ENCODE results near the gene GOLIM4. TPM values are rescaled to one million over a fixed set of nuclear protein-coding genes. Genes with fewer than 3 reads are reported as not detected.

Gene GOLIM4
- total RNA-seq, 1 donor from 2014 or later, result 36.6 TPM

DNA sequence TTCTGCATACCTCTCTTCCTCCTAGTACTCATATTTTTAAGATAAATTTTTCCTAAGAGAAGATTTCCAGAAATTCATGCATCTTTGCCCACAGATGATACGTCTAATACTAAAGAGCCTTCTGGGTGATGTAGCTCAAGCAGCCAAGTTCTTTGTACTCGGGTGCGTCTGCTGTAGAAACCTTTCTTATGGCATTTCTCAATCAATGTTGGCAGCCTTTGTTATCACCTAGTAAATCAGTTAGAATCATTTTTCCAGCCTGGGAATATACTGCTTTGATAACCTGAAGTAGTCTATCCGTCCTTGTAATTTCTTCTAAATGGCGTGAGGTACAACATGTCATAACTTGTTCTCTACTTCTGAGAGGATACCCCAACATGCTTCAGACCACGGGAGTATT lies 104.5 kb downstream of the GOLIM4 start:
- TF ChIP-seq, protein P1, sequence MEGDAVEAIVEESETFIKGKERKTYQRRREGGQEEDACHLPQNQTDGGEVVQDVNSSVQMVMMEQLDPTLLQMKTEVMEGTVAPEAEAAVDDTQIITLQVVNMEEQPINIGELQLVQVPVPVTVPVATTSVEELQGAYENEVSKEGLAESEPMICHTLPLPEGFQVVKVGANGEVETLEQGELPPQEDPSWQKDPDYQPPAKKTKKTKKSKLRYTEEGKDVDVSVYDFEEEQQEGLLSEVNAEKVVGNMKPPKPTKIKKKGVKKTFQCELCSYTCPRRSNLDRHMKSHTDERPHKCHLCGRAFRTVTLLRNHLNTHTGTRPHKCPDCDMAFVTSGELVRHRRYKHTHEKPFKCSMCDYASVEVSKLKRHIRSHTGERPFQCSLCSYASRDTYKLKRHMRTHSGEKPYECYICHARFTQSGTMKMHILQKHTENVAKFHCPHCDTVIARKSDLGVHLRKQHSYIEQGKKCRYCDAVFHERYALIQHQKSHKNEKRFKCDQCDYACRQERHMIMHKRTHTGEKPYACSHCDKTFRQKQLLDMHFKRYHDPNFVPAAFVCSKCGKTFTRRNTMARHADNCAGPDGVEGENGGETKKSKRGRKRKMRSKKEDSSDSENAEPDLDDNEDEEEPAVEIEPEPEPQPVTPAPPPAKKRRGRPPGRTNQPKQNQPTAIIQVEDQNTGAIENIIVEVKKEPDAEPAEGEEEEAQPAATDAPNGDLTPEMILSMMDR (conservative IDR thresholded peaks at IDR 0.05), result no peak
- Mint-ChIP-seq H3K9me3 (no peaks in the 10 kb centered on the region), H3K27ac (no peak overlapping the region), H3K4me1 (ENCODE audit: unreplicated experiment) (no peaks in the 10 kb centered on the region), H3K36me3 (no peaks in the 10 kb centered on the region), H3K4me3 (no peak overlapping the region), H3K27me3 (peaks cover 4% of the 10 kb centered on the region)
- no peak for DNase-seq (ENCODE audit: extremely low spot score, unreplicated experiment)

DNA sequence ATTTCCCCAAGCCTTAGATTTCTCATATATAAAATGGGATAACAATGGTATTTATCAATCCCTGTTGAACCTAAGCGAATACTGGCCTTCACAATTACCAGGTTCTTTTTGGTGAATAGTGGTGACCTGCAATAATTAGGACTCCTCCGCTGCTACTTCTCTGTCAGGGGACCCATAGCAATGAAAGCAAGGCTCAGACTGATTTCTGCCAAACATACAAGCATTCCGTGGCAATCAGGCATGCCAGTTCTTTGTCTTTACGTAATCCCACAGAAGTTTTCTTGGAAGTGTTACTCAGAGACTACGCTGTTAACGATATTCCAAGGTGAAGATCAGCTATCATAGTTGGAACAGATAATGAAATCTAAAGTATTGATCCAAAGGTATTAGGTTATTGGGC lies 105.7 kb downstream of the GOLIM4 start:
- Mint-ChIP-seq H3K27ac (no peak overlapping the region), H3K36me3 (no peaks in the 10 kb centered on the region), H3K27me3 (peaks cover 4% of the 10 kb centered on the region), H3K4me3 (no peak overlapping the region), H3K4me1 (ENCODE audit: unreplicated experiment) (no peaks in the 10 kb centered on the region), H3K9me3 (no peaks in the 10 kb centered on the region)
- no peak for DNase-seq (ENCODE audit: extremely low spot score, unreplicated experiment)
- TF ChIP-seq, protein P1 (conservative IDR thresholded peaks at IDR 0.05), result no peak

- Mint-ChIP-seq H3K4me1 (ENCODE audit: unreplicated experiment) (no peaks in the 10 kb centered on the region), H3K9me3 (no peaks in the 10 kb centered on the region), H3K36me3 (no peaks in the 10 kb centered on the region), H3K27ac (no peak overlapping the region), H3K4me3 (no peak overlapping the region), H3K27me3 (peaks cover 4% of the 10 kb centered on the region)
- TF ChIP-seq, protein P1 (conservative IDR thresholded peaks at IDR 0.05), result no peak
- no peak for DNase-seq (ENCODE audit: extremely low spot score, unreplicated experiment)
Observed at GRCh38 chr3:167989066-167989465, 106.7 kb downstream of the GOLIM4 start.

DNA sequence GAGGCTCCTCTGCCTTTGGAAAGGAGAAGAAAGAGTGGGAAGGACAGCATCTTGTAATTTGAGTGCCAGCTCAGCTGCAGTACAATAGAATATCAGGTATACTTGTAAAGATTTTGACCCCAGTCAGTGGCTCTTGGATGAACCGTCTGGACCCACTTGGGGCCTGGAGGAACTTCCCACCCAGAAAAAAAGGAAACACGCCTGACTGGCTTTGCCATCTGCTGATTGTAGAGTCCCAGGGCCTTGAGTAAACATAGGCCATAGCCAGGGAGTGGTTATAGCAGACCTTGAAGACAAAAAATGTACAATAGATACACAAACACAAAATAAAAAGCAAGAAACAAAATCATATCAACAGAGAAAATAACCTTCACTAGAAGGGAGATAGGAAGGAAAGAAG lies 112.1 kb downstream of the GOLIM4 start:
- no peaks in the 10 kb centered on the region for H3K9me3 Mint-ChIP-seq
- peaks cover 6% of the 10 kb centered on the region for H3K4me1 Mint-ChIP-seq (ENCODE audit: unreplicated experiment)
- H3K27ac Mint-ChIP-seq, result no peak overlapping the region
- DNase-seq (ENCODE audit: extremely low spot score, unreplicated experiment), result no peak
- TF ChIP-seq, protein P1 (conservative IDR thresholded peaks at IDR 0.05), result no peak
- no peaks in the 10 kb centered on the region for H3K27me3 Mint-ChIP-seq
- no peak overlapping the region for H3K4me3 Mint-ChIP-seq
- no peaks in the 10 kb centered on the region for H3K36me3 Mint-ChIP-seq

DNA sequence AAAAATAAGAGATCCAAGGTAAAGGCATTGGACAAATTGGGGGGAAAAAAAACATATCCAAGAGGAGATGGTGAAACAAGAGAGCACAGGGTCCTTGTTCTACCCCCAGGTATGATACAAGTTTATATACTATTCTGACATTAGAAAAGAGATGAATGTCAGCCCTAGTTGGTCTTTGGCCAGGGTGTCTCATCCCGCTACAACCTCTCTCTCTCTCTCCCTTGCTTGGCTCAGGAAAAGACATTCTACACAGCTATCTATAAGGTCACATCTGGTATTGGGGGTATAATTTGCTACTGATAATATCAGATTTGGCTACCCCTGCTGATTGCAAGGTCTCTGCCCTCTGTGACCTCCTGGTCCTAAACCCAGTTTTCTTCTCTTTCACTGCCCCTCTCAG lies 117.2 kb downstream of the GOLIM4 start:
- H3K4me3 Mint-ChIP-seq, result no peak overlapping the region
- no peak overlapping the region for H3K27ac Mint-ChIP-seq
- H3K4me1 Mint-ChIP-seq (ENCODE audit: unreplicated experiment), result peaks cover 21% of the 10 kb centered on the region
- H3K27me3 Mint-ChIP-seq, result no peaks in the 10 kb centered on the region
- no peaks in the 10 kb centered on the region for H3K9me3 Mint-ChIP-seq
- TF ChIP-seq, protein P1 (conservative IDR thresholded peaks at IDR 0.05), result no peak
- DNase-seq (ENCODE audit: extremely low spot score, unreplicated experiment), result no peak
- no peaks in the 10 kb centered on the region for H3K36me3 Mint-ChIP-seq

GRCh38 chr3:167978071-167978470 lies 117.7 kb downstream of the GOLIM4 start:
- Mint-ChIP-seq H3K4me3 (no peak overlapping the region), H3K36me3 (no peaks in the 10 kb centered on the region), H3K27me3 (no peaks in the 10 kb centered on the region), H3K4me1 (ENCODE audit: unreplicated experiment) (peaks cover 21% of the 10 kb centered on the region), H3K27ac (no peak overlapping the region), H3K9me3 (no peaks in the 10 kb centered on the region)
- TF ChIP-seq, protein P1 (conservative IDR thresholded peaks at IDR 0.05), result no peak
- no peak for DNase-seq (ENCODE audit: extremely low spot score, unreplicated experiment)

Measured in type B pancreatic cell (in vitro differentiated cells).